MCF 10A (cell line): Measurements from ENCODE around the gene HECA. TPM values are rescaled to one million over a fixed set of nuclear protein-coding genes. Genes with fewer than 3 reads are reported as not detected.
A peak's percentile ranks its signal among the peaks of the same experiment; 100 is the strongest.
"Not testable (repeated sequence)": the region's sequence is repeated elsewhere in the genome, so short reads cannot be mapped to it uniquely, and the experiment has no call there.

Experiments used
- BruUV-seq: library from RNA; stranded (reverse); fragments of 400-500 nt; replicated peaks from 2 replicates; lab custom pipeline; 2021; lab: Mats Ljungman, UMichigan
- CTCF ChIA-PET: fragments of 300-600 bp; sonication (Branson Sonifier 250); formaldehyde crosslinking; extraction: SDS; loops from one replicate; lab custom pipeline; 2021; ENCODE audit warnings: antibody characterized with exemption, inconsistent platforms; lab: Yijun Ruan, JAX
- POLR2A ChIA-PET: fragments of 300-600, 350-650 bp; sonication (Branson Sonifier 250); formaldehyde crosslinking; extraction: SDS; loops from one replicate; lab custom pipeline; 2020; ENCODE audit warnings: antibody characterized with exemption, inconsistent platforms; lab: Yijun Ruan, JAX
- DNase-seq: peaks from one replicate; pipeline ENCODE4 v3.0.0-alpha.2; 2018; ENCODE audit not compliant: unreplicated experiment
- H3K27ac Mint-ChIP-seq: one replicate; pipeline ENCODE4 v1.8.0; 2022; ENCODE audit warnings: mild to moderate bottlenecking, low read depth, mixed read lengths; ENCODE audit not compliant: unreplicated experiment
- H3K27me3 Mint-ChIP-seq: one replicate; pipeline ENCODE4 v1.8.0; 2022; ENCODE audit warnings: mixed read lengths; ENCODE audit not compliant: insufficient read depth, unreplicated experiment
- H3K36me3 Mint-ChIP-seq: one replicate; pipeline ENCODE4 v1.8.0; 2022; ENCODE audit warnings: mild to moderate bottlenecking, moderate library complexity, mixed read lengths; ENCODE audit not compliant: insufficient read depth, unreplicated experiment
- H3K4me1 Mint-ChIP-seq: one replicate; pipeline ENCODE4 v1.8.0; 2022; ENCODE audit warnings: mixed read lengths; ENCODE audit not compliant: insufficient read depth, unreplicated experiment
- H3K4me3 Mint-ChIP-seq: one replicate; pipeline ENCODE4 v1.8.0; 2022; ENCODE audit warnings: mild to moderate bottlenecking, moderate library complexity, mixed read lengths; ENCODE audit not compliant: unreplicated experiment
- H3K9me3 Mint-ChIP-seq: one replicate; pipeline ENCODE4 v1.8.0; 2022; ENCODE audit warnings: mixed read lengths; ENCODE audit not compliant: unreplicated experiment
- intact Hi-C: fragments of 100-400 bp; cut with micrococcal nuclease; formaldehyde crosslinking; loops from 2 replicates; pipeline ENCODE4 v1.14.1; 2022
- total RNA-seq: library from RNA; stranded (reverse); gene quantifications from 2 replicates; pipeline ENCODE4 v1.2.3, GENCODE V29; 2022
- TF ChIP-seq, protein P1 (sequence below): fragments of 200-600 bp; IDR thresholded peaks from one replicate; pipeline ENCODE4 v1.8.0; 2022; ENCODE audit warnings: antibody characterized with exemption, mild to moderate bottlenecking; ENCODE audit not compliant: unreplicated experiment

Gene HECA
- total RNA-seq, 1 experiment from 2014 or later = 11.1 TPM

DNA sequence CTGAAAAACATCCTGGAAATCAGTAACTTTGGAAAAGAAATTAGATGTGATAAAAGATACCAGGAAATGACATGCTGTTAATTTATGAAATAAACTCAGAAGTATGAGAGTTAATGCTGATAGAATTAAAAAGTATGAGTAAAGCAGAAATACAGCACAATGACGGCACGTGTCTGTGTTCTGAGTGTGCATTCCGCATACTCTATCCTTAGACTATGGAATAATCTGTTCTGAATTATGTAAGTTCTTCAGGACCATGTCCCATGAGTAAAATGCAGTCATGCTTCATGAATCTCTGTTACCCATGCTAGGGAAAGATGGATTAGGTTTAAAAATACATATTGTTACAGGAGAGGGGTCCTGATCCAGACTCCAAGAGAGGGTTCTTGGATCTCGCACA lies 21.7 kb downstream of the HECA start:
- POLR2A ChIA-PET = no interaction called here
- no peak for DNase-seq
- H3K36me3 Mint-ChIP-seq = peaks cover 6% of the 10 kb centered on the region
- H3K9me3 Mint-ChIP-seq = no peaks in the 10 kb centered on the region
- no peak overlapping the region for H3K27ac Mint-ChIP-seq
- H3K27me3 Mint-ChIP-seq = no peaks in the 10 kb centered on the region
- H3K4me3 Mint-ChIP-seq = no peak overlapping the region
- peaks cover 23% of the 10 kb centered on the region for H3K4me1 Mint-ChIP-seq
- TF ChIP-seq, protein P1, sequence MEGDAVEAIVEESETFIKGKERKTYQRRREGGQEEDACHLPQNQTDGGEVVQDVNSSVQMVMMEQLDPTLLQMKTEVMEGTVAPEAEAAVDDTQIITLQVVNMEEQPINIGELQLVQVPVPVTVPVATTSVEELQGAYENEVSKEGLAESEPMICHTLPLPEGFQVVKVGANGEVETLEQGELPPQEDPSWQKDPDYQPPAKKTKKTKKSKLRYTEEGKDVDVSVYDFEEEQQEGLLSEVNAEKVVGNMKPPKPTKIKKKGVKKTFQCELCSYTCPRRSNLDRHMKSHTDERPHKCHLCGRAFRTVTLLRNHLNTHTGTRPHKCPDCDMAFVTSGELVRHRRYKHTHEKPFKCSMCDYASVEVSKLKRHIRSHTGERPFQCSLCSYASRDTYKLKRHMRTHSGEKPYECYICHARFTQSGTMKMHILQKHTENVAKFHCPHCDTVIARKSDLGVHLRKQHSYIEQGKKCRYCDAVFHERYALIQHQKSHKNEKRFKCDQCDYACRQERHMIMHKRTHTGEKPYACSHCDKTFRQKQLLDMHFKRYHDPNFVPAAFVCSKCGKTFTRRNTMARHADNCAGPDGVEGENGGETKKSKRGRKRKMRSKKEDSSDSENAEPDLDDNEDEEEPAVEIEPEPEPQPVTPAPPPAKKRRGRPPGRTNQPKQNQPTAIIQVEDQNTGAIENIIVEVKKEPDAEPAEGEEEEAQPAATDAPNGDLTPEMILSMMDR = no peak
- BruUV-seq = no TSS peak
- intact Hi-C loops = no loop called here
- CTCF ChIA-PET = interaction anchor here (0.5 to 0.7 kb wide), 2 partner anchors 435 to 901 kb away, joined by 3 to 4 read pairs; no protein-coding TSS in a partner anchor

DNA sequence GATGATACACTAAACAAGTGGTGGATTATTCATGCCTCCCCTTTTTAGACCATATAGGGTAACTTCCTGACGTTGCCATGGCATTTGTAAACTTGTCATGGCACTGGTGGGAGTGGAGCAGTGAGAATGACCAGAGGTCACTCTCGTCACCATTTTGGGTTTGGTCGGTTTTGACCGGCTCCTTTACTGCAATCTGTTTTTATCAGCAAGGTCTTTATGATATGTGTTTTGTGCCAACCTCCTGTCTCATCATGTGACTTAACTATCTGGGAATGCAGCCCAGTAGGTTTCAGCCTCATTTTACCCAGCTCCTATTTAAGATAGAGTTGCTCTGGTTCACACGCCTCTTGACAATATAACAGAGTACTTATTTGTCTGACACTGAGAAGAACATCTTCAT lies 22.2 kb downstream of the HECA start:
- DNase-seq, H3K9me3 Mint-ChIP-seq, BruUV-seq, H3K27ac Mint-ChIP-seq, H3K36me3 Mint-ChIP-seq, intact Hi-C loops, H3K27me3 Mint-ChIP-seq, POLR2A ChIA-PET, H3K4me3 Mint-ChIP-seq: not testable (repeated sequence)
- CTCF ChIA-PET = interaction anchor here (0.5 kb wide), 1 partner anchor 435 kb away, joined by 3 read pairs; no protein-coding TSS in a partner anchor
- H3K4me1 Mint-ChIP-seq = peaks cover 19% of the 10 kb centered on the region

DNA sequence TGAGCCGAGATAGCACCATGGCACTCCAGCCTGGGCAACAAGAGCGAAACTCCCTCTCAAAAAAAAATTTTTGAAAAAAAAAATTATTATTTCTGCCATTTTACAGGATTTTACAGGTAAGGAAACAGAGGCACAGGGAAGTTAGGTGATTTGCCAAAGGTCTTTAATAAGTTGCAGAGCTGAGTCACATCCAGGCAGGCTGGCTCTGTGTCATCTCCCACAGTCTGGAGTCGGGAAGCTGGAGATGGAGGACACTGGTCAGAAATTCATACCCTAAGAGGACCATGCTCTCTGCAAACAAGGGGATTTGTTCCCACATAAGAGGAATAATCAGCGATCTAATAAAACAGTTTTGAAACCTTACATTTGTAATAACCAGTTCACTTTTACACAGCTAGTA lies 24.1 kb downstream of the HECA start:
- H3K27ac Mint-ChIP-seq = no peak overlapping the region
- CTCF ChIA-PET = interaction anchor here (0.9 kb wide), 1 partner anchor 13 kb away, joined by 4 read pairs; no protein-coding TSS in a partner anchor
- no TSS peak for BruUV-seq
- no peaks in the 10 kb centered on the region for H3K27me3 Mint-ChIP-seq
- DNase-seq = no peak
- no peak overlapping the region for H3K4me3 Mint-ChIP-seq
- H3K9me3 Mint-ChIP-seq = no peaks in the 10 kb centered on the region
- H3K4me1 Mint-ChIP-seq = peaks cover 13% of the 10 kb centered on the region
- intact Hi-C loops = no loop called here
- TF ChIP-seq, protein P1 = no peak
- H3K36me3 Mint-ChIP-seq = peaks cover 6% of the 10 kb centered on the region
- POLR2A ChIA-PET = no interaction called here

DNA sequence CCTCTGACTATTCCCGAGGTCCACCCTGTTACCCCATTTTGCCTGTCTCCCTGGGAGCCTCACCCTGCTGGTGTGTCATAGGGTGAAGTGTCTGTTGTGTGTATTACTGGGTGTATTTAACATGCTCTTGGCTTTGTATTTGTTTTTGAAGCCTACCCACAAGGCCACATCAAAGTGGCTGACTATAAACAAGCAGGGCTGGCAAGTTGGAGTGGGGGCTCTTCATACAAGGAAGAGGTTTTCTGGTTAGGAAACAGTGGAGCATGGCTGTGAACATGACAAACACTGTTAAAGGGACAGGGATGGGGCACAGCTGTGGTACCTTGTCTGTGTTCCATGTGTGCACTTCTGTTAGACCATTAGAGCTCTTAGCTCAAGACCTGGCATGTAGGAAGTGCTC lies 26.3 kb downstream of the HECA start:
- no peaks in the 10 kb centered on the region for H3K9me3 Mint-ChIP-seq
- H3K36me3 Mint-ChIP-seq = peaks cover 11% of the 10 kb centered on the region
- no peak overlapping the region for H3K4me3 Mint-ChIP-seq
- POLR2A ChIA-PET = no interaction called here
- peaks cover 6% of the 10 kb centered on the region for H3K4me1 Mint-ChIP-seq
- H3K27ac Mint-ChIP-seq = no peak overlapping the region
- DNase-seq = peak; percentile 13
- CTCF ChIA-PET = interaction anchor here (0.7 kb wide), 1 partner anchor 9 kb away, joined by 3 read pairs; no protein-coding TSS in a partner anchor
- H3K27me3 Mint-ChIP-seq = no peaks in the 10 kb centered on the region
- TF ChIP-seq, protein P1 = no peak
- BruUV-seq = no TSS peak
- intact Hi-C loops = no loop called here
